ENCODE results near the gene DMC1.

The DMC1 gene

GRCh38 chr22:38566726-38567504, 3.1 kb downstream of the DMC1 start:
- no peak for DNase-seq

- no peak for DNase-seq
These were observed 4.5 kb downstream of the DMC1 start for GRCh38 chr22:38565441-38565840.

GRCh38 chr22:38564669-38565068, 5.3 kb downstream of the DMC1 start:
- DNase-seq = no peak

GRCh38 chr22:38554281-38554680, 15.7 kb downstream of the DMC1 start:
- DNase-seq = no peak

GRCh38 chr22:38549101-38549894, 20.7 kb downstream of the DMC1 start:
- no peak for DNase-seq

GRCh38 chr22:38540701-38541100, 29.3 kb downstream of the DMC1 start:
- DNase-seq = no peak

GRCh38 chr22:38531251-38531938, 38.6 kb downstream of the DMC1 start:
- no peak for DNase-seq

- DNase-seq = no peak
These were observed 45.6 kb downstream of the DMC1 start for GRCh38 chr22:38524429-38524828.

GRCh38 chr22:38523479-38523878, 46.5 kb downstream of the DMC1 start:
- DNase-seq = no peak

- no peak for DNase-seq
These were observed 47.0 kb downstream of the DMC1 start for GRCh38 chr22:38523029-38523428.

GRCh38 chr22:38519453-38520250, 50.3 kb downstream of the DMC1 start:
- no peak for DNase-seq

- no peak for DNase-seq
These were observed 51.4 kb downstream of the DMC1 start for GRCh38 chr22:38518620-38519019.

- no peak for DNase-seq
These were observed 56.9 kb downstream of the DMC1 start for GRCh38 chr22:38513063-38513462.

- no peak for DNase-seq
These were observed 59.5 kb downstream of the DMC1 start for GRCh38 chr22:38510416-38510970.

- peak; percentile 95 for DNase-seq
These were observed 63.6 kb downstream of the DMC1 start, which contains the start of gene DDX17 for GRCh38 chr22:38506118-38506962. Gene DDX17, minus strand, starts transcription at chr22:38506311.

- DNase-seq = peak; percentile 43
These were observed 64.4 kb downstream of the DMC1 start for GRCh38 chr22:38505541-38506117.

- DNase-seq = peak; percentile 28
These were observed 65.0 kb downstream of the DMC1 start for GRCh38 chr22:38504731-38505540.

- DNase-seq = no peak
These were observed 67.0 kb downstream of the DMC1 start for GRCh38 chr22:38503021-38503420.

GRCh38 chr22:38501797-38502672, 67.9 kb downstream of the DMC1 start:
- no peak for DNase-seq

Measured in activated T-cell treated with anti-CD3 and anti-CD28 coated beads for 4 hours (primary cell).